Ascending aorta (tissue), 2 donors: ENCODE data around the gene ITGB5. TPM values are rescaled to one million over a fixed set of nuclear protein-coding genes. Genes with fewer than 3 reads are reported as not detected.
A peak's percentile ranks its signal among the peaks of the same experiment; 100 is the strongest.

Source experiments
- DNase-seq, 2 donors: peaks; one replicate each; pipeline ENCODE4 v3.0.0-alpha.2; 2019; ENCODE audit warnings: low spot score in 2 of 2
- H3K27ac ChIP-seq, 2 donors: fragments of 200-600 bp; sonication (generic); one replicate each; pipeline ENCODE4 v1.5.1; 2016 to 2017; ENCODE audit warnings: mild to moderate bottlenecking in 1 of 2
- H3K27me3 ChIP-seq: fragments of 200-600 bp; sonication (generic); one replicate; pipeline ENCODE4 v1.5.1; 2017
- H3K36me3 ChIP-seq, 2 donors: fragments of 200-600 bp; sonication (generic); one replicate each; pipeline ENCODE4 v1.5.1; 2016
- H3K4me1 ChIP-seq, 2 donors: fragments of 200-600 bp; sonication (generic); one replicate each; pipeline ENCODE4 v1.5.1; 2016 to 2017; ENCODE audit warnings: mild to moderate bottlenecking in 1 of 2
- H3K4me3 ChIP-seq, 2 donors: fragments of 200-600 bp; sonication (generic); one replicate each; pipeline ENCODE4 v1.5.1; 2016 to 2017; ENCODE audit warnings: mild to moderate bottlenecking in 1 of 2
- H3K9me3 ChIP-seq, 2 donors: fragments of 200-600 bp; sonication (generic); one replicate each; pipeline ENCODE4 v1.5.1; 2016
- CTCF ChIP-seq, 3 experiments: fragments of 200-600 bp in 2 of 3; fragments of 450-650 bp in 1 of 3; sonication (generic) in 2 of 3; IDR thresholded peaks; one replicate each; pipeline ENCODE4 v1.5.1; 2016 to 2019; ENCODE audit warnings: antibody characterized with exemption in 3 of 3, mild to moderate bottlenecking in 1 of 3, moderate library complexity in 1 of 3
- intact Hi-C: fragments of 100-400 bp; cut with DNase I; formaldehyde crosslinking; loops from one replicate; pipeline ENCODE4 v1.15.1; 2023
- total RNA-seq: library from RNA; depleted of rRNA; stranded (reverse); fragments of >200 nt; gene quantifications from one replicate; pipeline ENCODE4 v1.1.0, GENCODE V29; 2016

The ITGB5 gene
- total RNA-seq, 1 donor from 2014 or later = 595 TPM

GRCh38 chr3:124885466-124886167 is 1.5 kb downstream of the ITGB5 start:
- H3K9me3 ChIP-seq = no peaks in the 10 kb centered on the region
- H3K36me3 ChIP-seq = no peaks in the 10 kb centered on the region
- peaks cover 18 to 33% of the 10 kb centered on the region in 2 donors for H3K4me1 ChIP-seq
- peak overlapping the region; percentile 97 to 98 for H3K27ac ChIP-seq
- intact Hi-C loops = loop anchor here (2.0 kb wide), 3 partner anchors 33 to 99 kb away; no protein-coding TSS in a partner anchor
- no peak for DNase-seq
- peak overlapping the region; percentile 85 to 90 for H3K4me3 ChIP-seq
- no peak for TF ChIP-seq CTCF (IDR thresholded peaks at IDR 0.05)
- no peaks in the 10 kb centered on the region for H3K27me3 ChIP-seq

- peaks cover 18 to 33% of the 10 kb centered on the region in 2 donors for H3K4me1 ChIP-seq
- no peak for DNase-seq
- TF ChIP-seq CTCF (IDR thresholded peaks at IDR 0.05) = no peak
These were observed 2.6 kb downstream of the ITGB5 start for GRCh38 chr3:124884474-124885101.

GRCh38 chr3:124883766-124884473 is 3.2 kb downstream of the ITGB5 start:
- H3K27me3 ChIP-seq = no peaks in the 10 kb centered on the region
- intact Hi-C loops = no loop called here
- DNase-seq = no peak
- H3K4me1 ChIP-seq = peaks cover 23 to 39% of the 10 kb centered on the region in 2 donors
- H3K4me3 ChIP-seq = peak overlapping the region in 1 of 2 donors; percentile 90
- TF ChIP-seq CTCF (IDR thresholded peaks at IDR 0.05) = no peak
- no peaks in the 10 kb centered on the region for H3K9me3 ChIP-seq
- H3K27ac ChIP-seq = peak overlapping the region; percentile 97 to 98
- no peaks in the 10 kb centered on the region for H3K36me3 ChIP-seq

More at GRCh38 chr3:124884474-124885101, 2.6 kb downstream of the ITGB5 start:
- intact Hi-C loops = no loop called here
- Histone ChIP-seq H3K36me3 (no peaks in the 10 kb centered on the region), H3K4me3 (peak overlapping the region; percentile 85 to 90), H3K27me3 (no peaks in the 10 kb centered on the region), H3K9me3 (no peaks in the 10 kb centered on the region), H3K27ac (peak overlapping the region; percentile 97 to 98)

GRCh38 chr3:124882816-124883747 is 4.1 kb downstream of the ITGB5 start:
- TF ChIP-seq CTCF (IDR thresholded peaks at IDR 0.05) = no peak
- no peak for DNase-seq
- Histone ChIP-seq H3K27me3 (no peaks in the 10 kb centered on the region), H3K4me1 (peaks cover 27 to 43% of the 10 kb centered on the region in 2 donors), H3K4me3 (peak overlapping the region in 1 of 2 donors; percentile 40), H3K27ac (peak overlapping the region; percentile 97 to 98), H3K36me3 (no peaks in the 10 kb centered on the region), H3K9me3 (no peaks in the 10 kb centered on the region)
- intact Hi-C loops = no loop called here
